NCI-H146 treated with DMSO at 0.1 percent for 48 hours (cell line): ENCODE measurements around the gene PPP1R2.
A peak's percentile ranks its signal among the peaks of the same experiment; 100 is the strongest.

Experiments used
- DNase-seq: peaks from one replicate; lab custom pipeline; 2025; ENCODE audit not compliant: unreplicated experiment; lab: John Stamatoyannopoulos, UW

Gene PPP1R2

GRCh38 chr3:195566797-195567196 is 23.7 kb upstream of the PPP1R2 start:
- no peak for DNase-seq

GRCh38 chr3:195565716-195566115 is 22.6 kb upstream of the PPP1R2 start:
- no peak for DNase-seq

- DNase-seq, result no peak
Observed at GRCh38 chr3:195563317-195563716, 20.2 kb upstream of the PPP1R2 start.

- peak; percentile 79 for DNase-seq
Observed at GRCh38 chr3:195559723-195560409, 16.7 kb upstream of the PPP1R2 start.

- peak; percentile 70 for DNase-seq
Observed at GRCh38 chr3:195558602-195559001, 15.5 kb upstream of the PPP1R2 start.

- DNase-seq, result no peak
Observed at GRCh38 chr3:195557322-195557721, 14.2 kb upstream of the PPP1R2 start.

- DNase-seq, result no peak
Observed at GRCh38 chr3:195556390-195556789, 13.3 kb upstream of the PPP1R2 start.

- no peak for DNase-seq
Observed at GRCh38 chr3:195555110-195555509, 12.0 kb upstream of the PPP1R2 start.

GRCh38 chr3:195554458-195554857 is 11.3 kb upstream of the PPP1R2 start:
- no peak for DNase-seq

- DNase-seq, result no peak
Observed at GRCh38 chr3:195553268-195553667, 10.1 kb upstream of the PPP1R2 start.

GRCh38 chr3:195551381-195551978 is 8.4 kb upstream of the PPP1R2 start:
- no peak for DNase-seq

GRCh38 chr3:195550723-195551122 is 7.6 kb upstream of the PPP1R2 start:
- DNase-seq, result no peak

GRCh38 chr3:195549931-195550519 is 6.9 kb upstream of the PPP1R2 start:
- DNase-seq, result no peak

- no peak for DNase-seq
Observed at GRCh38 chr3:195548987-195549386, 5.9 kb upstream of the PPP1R2 start.

GRCh38 chr3:195548501-195548900 is 5.4 kb upstream of the PPP1R2 start:
- DNase-seq, result no peak

GRCh38 chr3:195548006-195548405 is 4.9 kb upstream of the PPP1R2 start:
- no peak for DNase-seq

GRCh38 chr3:195546130-195546560 is 3.0 kb upstream of the PPP1R2 start:
- DNase-seq, result no peak

GRCh38 chr3:195544634-195545033 is 1.5 kb upstream of the PPP1R2 start:
- no peak for DNase-seq

GRCh38 chr3:195544230-195544536 is 1.1 kb upstream of the PPP1R2 start:
- no peak for DNase-seq

GRCh38 chr3:195543500-195544229 is 540 bp upstream of the PPP1R2 start:
- peak; percentile 55 for DNase-seq

GRCh38 chr3:195542316-195542697 is 818 bp downstream of the PPP1R2 start:
- DNase-seq, result no peak

GRCh38 chr3:195540511-195540910 is 2.6 kb downstream of the PPP1R2 start:
- no peak for DNase-seq
